Measurements from ENCODE around the gene GCSAM.

The GCSAM gene

GRCh38 chr3:112089956-112090886 is 42.8 kb downstream of the GCSAM start:
- H3K4me3 ChIP-seq (ENCODE audit: low read depth, low read length), result no peak overlapping the region
- no peak for TF ChIP-seq CTCF (IDR thresholded peaks at IDR 0.05; ENCODE audit: low read depth, low read length)

DNA sequence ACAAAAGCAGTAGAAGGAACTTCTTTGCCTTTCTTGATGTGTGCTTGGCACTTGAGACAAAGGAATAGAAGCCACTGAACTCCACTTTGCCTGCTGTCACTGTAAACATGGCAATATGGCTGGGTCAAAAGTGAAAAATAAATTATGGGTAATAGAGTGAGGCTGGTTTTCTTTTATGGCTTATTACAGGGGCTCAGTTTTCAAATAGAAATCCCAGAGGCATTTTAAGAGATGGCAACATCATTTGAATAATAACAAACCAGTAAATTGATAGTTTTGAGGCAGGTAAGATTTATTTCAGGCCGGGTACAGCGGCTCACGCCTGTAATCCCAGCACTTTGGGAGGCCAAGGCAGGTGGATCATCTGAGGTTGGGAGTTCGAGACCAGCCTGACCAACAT is 44.1 kb downstream of the GCSAM start:
- TF ChIP-seq CTCF (IDR thresholded peaks at IDR 0.05; ENCODE audit: low read depth, low read length), result no peak
- no peak overlapping the region for H3K4me3 ChIP-seq (ENCODE audit: low read depth, low read length)

- TF ChIP-seq CTCF (IDR thresholded peaks at IDR 0.05; ENCODE audit: low read depth, low read length), result no peak
- peak overlapping the region; percentile 62 for H3K4me3 ChIP-seq (ENCODE audit: low read depth, low read length)
Measured at GRCh38 chr3:112087746-112088145, 45.3 kb downstream of the GCSAM start.

DNA sequence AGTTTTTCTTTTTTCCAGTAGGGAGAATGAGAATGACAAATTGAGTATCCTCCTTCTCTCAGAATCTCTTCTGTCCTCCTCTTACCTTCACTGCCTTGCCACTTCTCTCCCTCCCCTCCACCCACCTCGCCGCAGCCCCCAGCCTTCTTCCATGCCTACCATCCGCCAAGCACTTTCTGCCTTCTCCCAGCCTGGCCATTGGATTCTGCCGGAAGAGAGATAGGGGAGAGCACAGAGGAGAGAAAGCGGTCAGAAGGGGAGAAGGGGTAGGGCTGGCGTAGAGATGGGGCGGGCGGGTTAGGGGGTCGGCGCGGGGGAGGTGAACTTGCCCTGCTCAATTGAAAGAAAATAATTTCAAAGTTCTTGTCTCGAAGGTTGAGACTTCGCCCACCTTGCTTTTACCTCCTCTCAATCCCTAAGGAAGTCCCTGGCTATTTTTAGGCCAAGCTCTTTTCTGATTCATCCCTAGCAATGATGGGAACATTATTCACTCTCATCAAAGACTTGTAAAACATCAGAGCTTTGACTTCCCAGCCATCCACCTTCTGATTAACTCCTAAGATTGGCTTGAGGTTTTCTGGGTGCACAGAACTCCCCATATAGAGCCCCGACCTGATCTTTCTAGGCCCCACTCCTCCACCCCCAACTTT is 46.0 kb downstream of the GCSAM start:
- no peak for TF ChIP-seq CTCF (IDR thresholded peaks at IDR 0.05; ENCODE audit: low read depth, low read length)
- H3K4me3 ChIP-seq (ENCODE audit: low read depth, low read length), result peak overlapping the region; percentile 62

GRCh38 chr3:112086076-112086854 is 46.8 kb downstream of the GCSAM start, which contains the start of gene C3orf52:
C3orf52 (plus strand) TSS chr3:112086389; CDS start chr3:112086408, 19 bp downstream.
- no peak for TF ChIP-seq CTCF (IDR thresholded peaks at IDR 0.05; ENCODE audit: low read depth, low read length)
- H3K4me3 ChIP-seq (ENCODE audit: low read depth, low read length), result peak within 1 kb of the TSS; percentile 62

GRCh38 chr3:112085735-112086075 is 47.3 kb downstream of the GCSAM start:
- H3K4me3 ChIP-seq (ENCODE audit: low read depth, low read length), result peak overlapping the region; percentile 62
- no peak for TF ChIP-seq CTCF (IDR thresholded peaks at IDR 0.05; ENCODE audit: low read depth, low read length)
